HG03558 (cell line): Measurements from ENCODE around the gene EPHB1.
"Not testable (repeated sequence)": the region's sequence is repeated elsewhere in the genome, so short reads cannot be mapped to it uniquely, and the experiment has no call there.

Experiments
- ATAC-seq: cut with Tn5 transposase; IDR thresholded peaks from one replicate; pipeline ENCODE4 v1.9.1; 2021; ENCODE audit warnings: moderate number of reproducible peaks; ENCODE audit not compliant: unreplicated experiment; ENCODE audit errors: extremely low read depth

EPHB1 gene

GRCh38 chr3:135090020-135090717 is 295.1 kb downstream of the EPHB1 start:
- no peak for ATAC-seq

- ATAC-seq, result no peak
Measured at GRCh38 chr3:135091946-135092345, 296.9 kb downstream of the EPHB1 start.

- no peak for ATAC-seq
Measured at GRCh38 chr3:135093121-135093520, 298.1 kb downstream of the EPHB1 start.

GRCh38 chr3:135097276-135097946 is 302.4 kb downstream of the EPHB1 start:
- no peak for ATAC-seq

- ATAC-seq, result no peak
Measured at GRCh38 chr3:135099734-135100355, 304.8 kb downstream of the EPHB1 start.

GRCh38 chr3:135100366-135100765 is 305.3 kb downstream of the EPHB1 start:
- no peak for ATAC-seq

GRCh38 chr3:135103917-135104316 is 308.9 kb downstream of the EPHB1 start:
- no peak for ATAC-seq

GRCh38 chr3:135106445-135106844 is 311.4 kb downstream of the EPHB1 start:
- ATAC-seq, result no peak

GRCh38 chr3:135107043-135107442 is 312.0 kb downstream of the EPHB1 start:
- ATAC-seq, result no peak

- ATAC-seq, result no peak
Measured at GRCh38 chr3:135109681-135110080, 314.6 kb downstream of the EPHB1 start.

GRCh38 chr3:135114551-135114950 is 319.5 kb downstream of the EPHB1 start:
- not testable (repeated sequence) for ATAC-seq

GRCh38 chr3:135117977-135118376 is 322.9 kb downstream of the EPHB1 start:
- ATAC-seq, result no peak

GRCh38 chr3:135118792-135119191 is 323.7 kb downstream of the EPHB1 start:
- no peak for ATAC-seq

- ATAC-seq, result no peak
Measured at GRCh38 chr3:135125171-135125801, 330.2 kb downstream of the EPHB1 start.

GRCh38 chr3:135127946-135128470 is 332.9 kb downstream of the EPHB1 start:
- no peak for ATAC-seq

GRCh38 chr3:135128818-135129217 is 333.8 kb downstream of the EPHB1 start:
- no peak for ATAC-seq

GRCh38 chr3:135131290-135131689 is 336.2 kb downstream of the EPHB1 start:
- ATAC-seq, result no peak

- ATAC-seq, result no peak
Measured at GRCh38 chr3:135133905-135134683, 339.0 kb downstream of the EPHB1 start.

- ATAC-seq, result no peak
Measured at GRCh38 chr3:135134684-135135075, 339.6 kb downstream of the EPHB1 start.

GRCh38 chr3:135135445-135135844 is 340.4 kb downstream of the EPHB1 start:
- ATAC-seq, result no peak
